DMS114 treated with DMSO at 0.1 percent for 48 hours (cell line): Measurements from ENCODE around the gene SAXO2.
"Not testable (repeated sequence)": the region's sequence is repeated elsewhere in the genome, so short reads cannot be mapped to it uniquely, and the experiment has no call there.

Experiments
- DNase-seq: peaks from one replicate; lab custom pipeline; 2025; ENCODE audit not compliant: unreplicated experiment; lab: John Stamatoyannopoulos, UW

The SAXO2 gene

DNA sequence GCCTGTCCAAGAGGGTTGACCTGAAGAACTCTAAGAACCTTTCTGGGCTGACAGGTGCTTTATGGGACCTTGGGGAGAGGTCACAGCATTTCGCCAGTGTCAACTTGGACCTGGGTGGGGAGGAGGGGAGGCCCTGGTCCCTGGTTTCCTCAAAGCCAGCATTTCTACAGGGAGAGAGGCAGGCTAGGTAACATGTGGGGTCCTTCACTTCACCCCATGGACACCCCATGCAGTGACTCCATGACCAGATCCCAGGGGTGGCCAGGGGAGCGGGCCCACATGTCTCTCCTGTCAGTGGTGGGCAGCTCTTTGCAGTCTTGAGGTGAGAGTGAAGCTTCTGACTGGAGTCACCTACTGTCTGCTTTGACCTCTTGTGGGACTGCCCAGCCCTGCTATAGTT lies 50.8 kb downstream of the SAXO2 start:
- DNase-seq, result no peak

DNA sequence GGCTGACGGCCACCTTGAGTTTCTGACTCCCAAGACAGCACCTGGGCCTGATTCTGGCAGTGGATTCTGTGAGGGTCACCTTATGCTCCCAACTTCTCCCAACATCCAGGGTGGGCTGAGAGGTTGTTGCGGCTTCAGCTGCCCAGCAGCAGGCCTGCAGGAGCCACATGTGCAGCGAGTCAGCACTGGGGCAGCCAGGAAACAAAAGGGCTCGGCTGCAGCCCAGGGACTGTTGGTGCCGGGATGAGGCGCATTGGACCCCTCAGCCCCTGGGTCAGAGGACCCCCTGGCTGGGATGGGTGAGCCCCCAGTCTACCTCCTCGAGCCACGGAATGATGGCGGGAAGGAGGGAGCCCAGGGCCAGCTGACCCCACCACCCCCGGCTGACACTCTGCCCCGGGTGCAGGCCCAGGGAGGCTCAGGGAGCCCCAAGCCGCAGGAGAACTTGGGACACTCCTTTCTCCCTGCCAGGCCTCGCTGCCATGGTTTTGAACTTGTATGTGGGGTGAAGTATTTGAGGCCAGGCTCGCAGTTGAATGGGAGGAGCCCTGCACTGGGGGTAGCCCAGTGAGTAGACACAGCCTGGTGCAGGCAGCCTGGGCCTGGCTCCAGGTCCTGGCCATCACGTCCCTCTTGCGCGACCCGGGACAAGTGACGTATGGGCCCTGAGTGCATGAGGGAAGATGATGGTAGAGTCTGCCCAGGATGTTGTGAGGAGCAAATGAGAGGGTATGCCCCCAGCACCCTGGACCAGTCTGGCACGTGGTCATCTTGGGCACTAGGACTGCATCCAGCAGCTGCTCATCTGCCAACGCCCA lies 51.5 kb downstream of the SAXO2 start:
- DNase-seq, result not testable (repeated sequence)

DNA sequence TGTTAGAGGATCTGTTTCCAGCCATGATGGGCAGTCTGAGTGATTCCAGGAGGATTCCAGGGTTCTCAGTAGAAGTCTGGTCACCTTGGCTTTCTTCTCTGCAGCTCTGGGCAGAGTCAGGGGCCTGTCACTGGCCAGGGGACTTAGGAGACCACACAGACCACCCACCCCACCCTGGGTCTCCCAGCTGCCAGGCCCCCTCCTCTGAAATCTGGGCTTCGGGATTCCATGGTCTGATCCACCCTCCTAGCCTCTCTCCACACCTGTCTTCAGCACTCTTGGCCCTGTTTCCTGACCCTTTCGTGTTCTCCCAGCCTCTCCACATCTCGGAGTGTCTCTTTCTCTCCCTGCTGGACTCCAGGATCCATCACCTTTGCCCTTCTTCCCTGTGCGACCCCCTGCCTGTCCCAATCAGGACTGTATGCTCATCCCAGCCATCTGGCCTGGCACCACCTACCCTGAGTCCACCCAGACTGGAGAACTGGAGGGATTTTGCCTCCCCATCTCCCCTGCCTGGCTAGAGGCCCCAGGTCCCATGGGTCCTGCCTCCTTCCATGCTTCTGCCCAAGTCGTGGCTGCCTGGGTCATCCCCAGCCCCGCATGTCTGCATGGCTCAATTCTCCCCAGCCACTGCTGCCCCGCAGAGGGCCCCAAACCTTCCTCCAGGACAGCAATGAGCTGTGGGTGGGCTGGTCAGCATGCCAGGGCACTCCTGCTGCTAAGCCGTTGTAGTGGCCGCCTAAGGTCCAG lies 52.3 kb downstream of the SAXO2 start:
- no peak for DNase-seq

DNA sequence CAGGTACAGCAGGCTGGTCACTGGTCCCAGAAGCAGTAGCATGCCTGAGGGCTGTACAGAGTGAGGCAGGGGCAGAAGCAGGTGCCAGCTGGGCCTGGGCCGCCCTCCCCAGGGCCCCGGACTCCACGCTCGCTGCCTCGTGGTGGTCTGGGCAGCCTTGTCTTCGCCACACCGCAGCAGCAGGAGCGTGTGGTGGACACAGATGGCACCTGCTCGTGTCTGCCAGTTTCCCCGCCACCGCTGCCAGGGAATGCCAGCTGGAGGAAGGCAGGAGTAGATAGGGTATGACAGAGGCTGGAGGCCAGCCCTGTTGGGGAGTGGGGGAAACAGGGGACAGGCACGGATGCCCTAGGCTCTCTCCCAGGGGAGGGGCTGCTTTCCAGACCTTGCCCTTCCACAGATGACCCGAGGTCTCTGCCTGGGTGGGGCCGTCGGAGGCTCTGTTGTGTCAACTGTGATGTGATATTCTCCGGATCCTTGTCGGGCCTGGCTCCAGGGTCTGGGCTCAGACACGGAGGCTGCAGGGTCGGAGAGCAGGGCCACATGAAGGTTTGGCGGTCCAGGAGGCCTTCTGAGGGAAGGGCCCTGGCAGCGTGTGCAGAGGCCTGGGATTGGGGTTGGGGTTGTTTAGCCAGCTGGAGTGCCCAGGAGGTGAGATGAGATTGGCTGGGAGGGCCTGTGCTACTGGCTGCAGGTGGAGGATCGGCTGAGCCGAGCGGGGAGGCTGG lies 53.1 kb downstream of the SAXO2 start:
- DNase-seq, result no peak

DNA sequence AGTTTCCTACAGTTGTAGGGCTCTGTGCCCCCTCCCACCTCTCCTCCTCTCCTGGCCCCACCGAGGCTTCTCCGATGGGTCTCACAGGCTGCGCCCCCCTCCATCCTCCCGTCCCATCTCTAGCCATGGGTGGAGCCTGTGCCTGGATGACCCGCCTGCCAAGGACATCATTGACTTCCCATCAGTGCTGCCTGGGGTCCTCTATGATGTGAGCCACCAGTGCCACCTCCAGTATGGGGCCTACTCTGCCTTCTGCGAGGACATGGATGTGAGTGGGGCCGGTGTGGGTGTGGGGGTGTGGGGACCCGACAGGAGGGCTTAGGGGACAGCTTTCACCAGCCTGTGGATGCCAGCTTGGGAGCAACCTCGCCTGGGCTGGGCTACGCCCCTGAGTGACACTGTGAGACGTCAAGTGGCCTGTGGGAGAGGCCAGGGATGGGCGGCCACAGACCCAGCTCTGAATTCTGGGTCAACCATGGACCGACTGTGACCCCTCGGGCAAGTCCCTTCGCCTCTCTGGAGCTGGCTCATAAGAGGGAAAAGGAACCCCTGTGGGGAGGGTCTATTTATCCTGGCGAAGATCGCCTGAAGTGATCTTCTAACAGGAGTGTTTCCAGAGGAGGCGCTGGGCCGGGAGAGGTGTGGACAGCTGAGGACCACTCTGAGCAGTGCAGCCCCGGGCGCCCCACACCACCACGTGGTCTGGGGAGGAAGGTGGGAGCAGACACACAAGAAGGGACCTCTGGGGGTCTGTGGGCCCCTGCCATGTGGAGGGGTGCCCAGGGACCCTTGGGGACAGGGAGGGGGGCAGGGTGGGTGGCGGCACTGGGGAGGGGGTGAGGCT lies 53.9 kb downstream of the SAXO2 start:
- not testable (repeated sequence) for DNase-seq

DNA sequence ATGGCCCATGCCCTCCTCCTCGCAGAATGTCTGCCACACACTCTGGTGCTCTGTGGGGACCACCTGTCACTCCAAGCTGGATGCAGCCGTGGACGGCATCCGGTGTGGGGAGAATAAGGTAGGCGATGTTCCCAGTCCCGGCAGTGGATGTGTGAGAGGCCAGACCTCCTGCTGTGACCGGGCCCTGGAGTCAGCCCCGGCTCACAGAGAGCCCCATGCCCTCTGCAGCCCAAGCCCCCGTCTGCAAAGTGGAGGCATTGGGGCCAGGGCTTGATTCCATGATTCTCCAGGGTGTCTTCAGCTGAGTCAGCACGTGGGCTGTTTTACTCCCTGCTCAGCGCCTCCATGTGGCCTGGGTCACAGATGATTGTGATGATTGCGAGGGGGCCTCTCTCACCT lies 54.5 kb downstream of the SAXO2 start:
- DNase-seq, result no peak

DNA sequence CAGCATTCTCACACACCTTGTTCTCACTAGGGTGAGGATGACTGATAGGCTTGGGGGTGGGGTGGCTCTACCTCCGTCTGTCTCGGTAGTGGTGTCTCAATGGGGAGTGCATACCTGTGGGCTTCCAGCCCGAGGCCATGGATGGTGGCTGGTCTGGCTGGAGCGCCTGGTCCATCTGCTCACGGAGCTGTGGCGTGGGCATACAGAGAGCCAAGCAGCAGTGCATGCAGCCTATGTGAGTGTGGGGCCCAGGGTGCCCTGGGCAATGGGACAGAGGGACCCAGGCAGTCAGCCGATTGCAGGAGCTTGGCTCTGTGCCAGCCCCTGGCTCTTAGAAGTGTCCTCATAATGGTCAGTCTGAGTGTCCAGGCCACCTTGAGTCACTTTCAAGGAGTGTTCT lies 54.9 kb downstream of the SAXO2 start:
- not testable (repeated sequence) for DNase-seq

DNA sequence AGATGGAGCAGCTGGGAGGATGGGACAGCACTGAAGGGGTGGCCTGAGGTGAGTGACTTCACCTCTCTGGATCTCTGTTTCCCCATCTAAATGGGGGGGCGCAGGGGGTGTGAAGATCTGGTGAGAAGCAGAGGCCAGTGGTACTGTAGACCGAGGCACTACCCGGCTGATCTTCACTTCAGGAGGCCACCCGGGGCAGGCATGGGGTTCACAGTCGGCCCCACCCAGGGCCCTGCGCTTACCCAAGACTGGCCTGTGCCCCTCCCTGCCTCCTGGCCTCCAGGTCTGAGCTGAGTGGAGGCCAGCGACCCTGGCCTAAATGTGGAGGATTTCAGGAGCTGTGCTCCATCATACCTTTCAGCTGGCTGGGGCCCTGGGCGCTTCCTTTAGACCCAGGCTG lies 55.7 kb downstream of the SAXO2 start:
- not testable (repeated sequence) for DNase-seq

DNA sequence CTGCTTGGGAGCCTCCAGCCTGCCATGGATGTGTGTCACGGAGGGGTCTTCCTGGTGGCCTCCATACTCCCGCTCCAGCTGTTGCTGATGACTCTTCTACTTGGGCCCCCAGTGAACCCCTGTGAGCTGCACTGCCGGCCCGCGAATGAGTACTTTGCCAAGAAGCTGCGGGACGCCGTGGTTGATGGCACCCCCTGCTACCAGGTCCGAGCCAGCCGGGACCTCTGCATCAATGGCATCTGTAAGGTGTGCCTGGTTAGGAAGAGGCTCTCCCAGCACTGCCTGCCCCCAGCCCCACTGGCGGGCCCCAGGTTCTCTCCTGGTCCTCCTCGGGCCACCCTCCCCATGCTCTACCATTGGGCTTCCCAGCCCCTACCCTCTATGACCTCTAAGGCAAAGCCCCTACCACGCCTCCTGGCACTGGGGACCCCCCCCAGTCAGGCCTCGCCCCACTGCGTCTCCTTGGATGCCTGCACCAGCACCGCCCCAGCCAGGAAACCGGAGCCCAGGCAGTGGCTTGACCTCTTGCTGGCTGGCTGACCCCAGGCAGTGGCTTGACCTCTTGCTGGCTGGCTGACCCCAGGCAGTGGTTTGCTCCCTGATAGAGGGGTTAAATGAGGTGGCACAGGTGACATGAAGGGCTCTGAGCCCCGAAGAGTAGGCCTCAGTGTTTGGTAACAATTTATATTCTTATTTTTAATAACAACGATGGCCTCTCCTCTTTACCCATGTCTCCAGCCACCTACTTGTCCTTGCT lies 57.1 kb downstream of the SAXO2 start:
- DNase-seq, result not testable (repeated sequence)

DNA sequence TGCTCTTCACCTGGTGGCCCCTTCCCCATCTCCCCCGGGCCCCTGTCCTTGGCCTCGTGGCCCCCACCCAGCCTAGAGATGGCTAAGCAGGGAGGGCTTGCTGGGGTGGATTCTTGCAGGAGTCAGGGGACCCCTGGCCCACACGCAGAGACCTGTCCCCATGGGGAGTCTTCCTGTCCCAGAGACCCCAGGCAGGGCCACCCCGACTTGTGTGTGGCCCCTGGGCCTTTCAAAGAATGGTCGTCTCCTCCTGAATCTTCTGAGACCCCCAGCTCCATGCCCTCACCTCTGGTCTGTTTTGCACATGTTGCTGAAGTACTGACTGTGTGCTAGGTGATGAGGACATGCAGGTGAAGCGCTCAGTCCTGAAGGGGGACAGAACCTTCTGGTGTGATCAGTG lies 58.2 kb downstream of the SAXO2 start:
- DNase-seq, result not testable (repeated sequence)

DNA sequence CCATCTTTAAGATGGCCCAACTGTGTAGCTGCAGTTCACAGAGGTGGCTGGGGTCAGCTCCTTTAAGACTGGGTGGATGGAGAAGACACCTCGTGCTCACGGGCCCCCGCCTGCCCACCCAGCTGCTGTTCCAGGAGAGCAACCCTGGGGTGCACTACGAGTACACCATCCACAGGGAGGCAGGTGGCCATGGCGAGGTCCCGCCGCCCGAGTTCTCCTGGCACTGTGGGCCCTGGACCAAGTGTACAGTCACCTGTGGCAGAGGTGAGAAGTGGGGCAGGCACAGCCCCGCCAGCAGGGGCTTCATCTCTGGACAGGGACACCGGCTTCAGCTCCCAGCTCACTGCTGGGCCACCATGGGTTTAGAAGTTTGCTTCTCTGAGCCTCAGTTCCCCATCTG lies 59.9 kb downstream of the SAXO2 start:
- DNase-seq, result not testable (repeated sequence)

DNA sequence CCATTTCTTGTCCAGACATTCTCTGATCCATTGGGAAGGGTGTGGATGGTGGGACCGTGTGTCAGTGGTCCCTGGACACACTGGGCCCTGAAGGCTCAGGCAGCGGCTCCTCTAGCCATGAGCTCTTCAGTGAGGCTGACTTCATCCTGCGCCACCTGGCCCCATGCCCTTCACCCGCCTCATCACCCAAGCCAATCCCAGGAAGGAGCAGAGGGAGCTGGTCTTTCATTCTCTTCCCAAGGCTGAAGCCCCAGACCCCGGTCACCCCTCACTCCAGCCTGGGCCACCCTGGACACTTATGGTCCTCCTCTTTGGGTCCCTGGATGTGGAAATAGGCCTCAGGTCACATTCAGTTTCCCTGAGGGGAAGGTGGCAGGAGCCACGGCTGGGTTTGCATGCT lies 62.2 kb downstream of the SAXO2 start:
- DNase-seq, result not testable (repeated sequence)

DNA sequence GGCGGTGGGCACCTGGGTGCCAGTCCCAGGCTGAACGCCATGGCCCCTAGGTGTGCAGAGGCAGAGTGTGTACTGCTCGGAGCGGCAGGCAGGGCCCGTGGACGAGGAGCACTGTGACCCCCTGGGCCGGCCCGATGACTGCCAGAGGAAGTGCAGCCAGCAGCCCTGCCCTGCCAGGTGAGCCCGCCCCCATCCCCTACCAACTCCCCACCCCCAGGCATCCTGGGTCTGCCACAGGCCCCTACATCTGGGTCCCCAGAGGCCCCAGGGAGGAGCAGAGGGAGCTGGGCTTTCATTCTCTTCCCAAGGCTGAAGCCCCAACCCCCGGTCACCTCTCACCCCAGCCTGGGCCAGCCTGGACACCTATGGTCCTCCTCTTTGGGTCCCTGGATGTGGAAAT lies 63.0 kb downstream of the SAXO2 start:
- DNase-seq, result not testable (repeated sequence)

DNA sequence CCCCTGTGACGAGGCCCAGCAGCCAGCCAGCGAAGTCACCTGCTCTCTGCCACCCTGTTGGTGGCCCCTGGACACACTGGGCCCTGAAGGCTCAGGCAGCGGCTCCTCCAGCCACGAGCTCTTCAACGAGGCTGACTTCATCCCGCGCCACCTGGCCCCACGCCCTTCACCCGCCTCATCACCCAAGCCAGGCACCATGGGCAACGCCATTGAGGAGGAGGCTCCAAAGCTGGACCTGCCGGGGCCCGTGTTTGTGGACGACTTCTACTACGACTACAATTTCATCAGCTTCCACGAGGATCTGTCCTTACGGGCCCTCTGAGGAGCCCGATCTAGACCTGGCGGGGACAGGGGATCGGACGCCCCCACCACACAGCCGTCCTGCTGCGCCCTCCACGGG lies 64.3 kb downstream of the SAXO2 start:
- not testable (repeated sequence) for DNase-seq

DNA sequence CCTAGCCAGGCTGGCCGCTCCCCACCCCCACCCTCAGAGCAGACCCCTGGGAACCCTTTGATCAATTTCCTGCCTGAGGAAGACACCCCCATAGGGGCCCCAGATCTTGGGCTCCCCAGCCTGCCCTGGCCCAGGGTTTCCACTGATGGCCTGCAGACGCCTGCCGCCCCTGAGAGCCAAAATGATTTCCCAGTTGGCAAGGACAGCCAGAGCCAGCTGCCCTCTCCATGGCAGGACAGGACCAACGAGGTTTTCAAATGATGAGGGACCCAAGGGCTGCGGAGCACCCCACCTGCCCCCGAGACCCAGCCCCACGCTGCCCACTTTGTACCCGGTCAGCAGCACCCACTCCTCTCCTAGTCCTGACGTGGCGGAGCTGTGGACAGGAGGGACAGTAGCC lies 64.8 kb downstream of the SAXO2 start:
- not testable (repeated sequence) for DNase-seq

DNA sequence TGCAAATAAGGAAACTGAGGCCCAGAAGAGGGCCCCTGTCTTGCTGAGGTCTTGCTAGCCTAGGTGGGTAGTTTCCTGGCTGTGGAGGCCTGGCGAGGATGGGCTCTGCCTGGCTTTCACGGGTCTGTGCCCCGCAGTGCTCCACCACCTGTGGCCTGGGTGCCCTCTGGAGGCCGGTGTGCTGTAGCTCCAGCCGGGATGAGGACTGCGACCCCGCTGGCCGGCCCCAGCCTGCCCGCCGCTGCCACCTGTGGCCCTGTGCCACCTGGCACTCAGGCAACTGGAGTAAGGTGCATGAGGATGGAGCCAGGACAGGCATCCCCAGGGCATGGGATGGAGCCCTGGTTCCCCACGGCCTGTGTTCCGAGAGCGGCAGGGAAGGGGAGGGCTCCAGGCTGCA lies 66.4 kb downstream of the SAXO2 start:
- DNase-seq, result not testable (repeated sequence)

DNA sequence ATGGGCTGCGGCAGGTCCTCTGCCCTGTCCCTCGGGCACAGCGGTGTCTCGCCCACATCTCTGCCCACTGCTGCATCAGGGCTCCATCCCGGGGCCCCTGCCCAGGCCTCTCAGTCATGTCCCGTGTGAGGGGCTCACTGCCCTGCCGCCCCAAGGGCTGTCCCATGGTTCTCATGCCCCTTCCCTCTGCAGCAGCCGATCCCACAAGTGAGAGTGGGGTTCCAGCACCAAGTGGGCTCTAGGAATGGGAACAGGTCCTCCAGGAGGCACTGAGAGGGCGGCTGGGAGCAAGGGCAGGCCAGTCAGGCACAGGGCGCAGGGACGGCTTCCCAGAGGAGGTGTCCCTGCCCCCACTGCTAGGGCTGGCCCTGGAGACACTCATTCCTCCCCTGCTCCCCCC lies 68.3 kb downstream of the SAXO2 start:
- DNase-seq, result not testable (repeated sequence)

DNA sequence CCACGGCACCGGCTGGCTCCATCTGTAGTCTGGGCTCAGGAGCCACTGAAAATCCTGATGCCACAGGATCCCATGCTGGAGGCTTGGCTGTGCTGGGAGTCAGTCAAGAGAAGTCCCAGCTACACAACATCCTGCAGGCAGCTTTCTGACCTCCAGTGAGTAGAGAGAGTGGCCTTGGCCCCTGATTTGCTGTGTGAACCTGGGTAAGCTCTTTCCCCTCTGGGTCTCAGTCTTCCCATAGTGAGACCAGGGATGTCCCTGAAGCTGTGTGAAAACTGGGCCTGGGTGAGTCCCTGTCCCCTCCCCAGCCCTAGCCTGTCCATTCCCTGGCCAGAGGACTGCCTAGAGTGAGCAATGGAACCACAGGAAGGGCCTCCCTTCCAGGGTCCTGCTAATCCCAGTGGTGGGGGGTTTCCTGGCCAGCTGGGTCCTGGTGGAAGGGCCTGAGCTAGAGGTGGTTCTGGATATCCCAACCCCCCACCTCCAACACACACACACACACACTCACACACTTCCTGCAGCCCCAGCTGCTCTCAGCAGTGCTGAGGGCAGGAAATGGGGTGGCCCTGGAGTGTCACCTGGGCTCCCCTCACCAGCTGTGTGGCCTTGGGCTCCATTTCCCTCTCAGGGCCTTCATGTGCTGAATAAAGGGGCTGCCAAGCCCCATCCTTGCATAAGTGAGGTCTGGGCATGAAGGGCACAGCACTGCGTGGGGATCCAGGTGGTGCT lies 69.1 kb downstream of the SAXO2 start:
- DNase-seq, result not testable (repeated sequence)
